Sigmoid colon (tissue), 4 donors: ENCODE measurements around the gene ATF7.

ENCODE experiments used
- CTCF ChIP-seq, 4 experiments: fragments of 450-650 bp in 3 of 4; fragments of 200-600 bp in 1 of 4; IDR thresholded peaks; one replicate each; pipeline ENCODE4 v1.5.1; 2016 to 2019; ENCODE audit warnings: antibody characterized with exemption in 4 of 4, mild to moderate bottlenecking in 3 of 4, moderate library complexity in 2 of 4
- EP300 ChIP-seq, 4 donors: sonication (generic); formaldehyde crosslinking; IDR thresholded peaks; one replicate each; pipeline ENCODE4 v1.6.1; 2017; ENCODE audit warnings: antibody characterized with exemption in 4 of 4
- POLR2A ChIP-seq, 2 donors: fragments of 450-650 bp; IDR thresholded peaks; one replicate each; pipeline ENCODE4 v1.6.1; 2016; ENCODE audit warnings: antibody characterized with exemption in 2 of 2, mild to moderate bottlenecking in 2 of 2, moderate library complexity in 2 of 2

- TF ChIP-seq POLR2A (IDR thresholded peaks at IDR 0.05) = no peak
- no peak for TF ChIP-seq CTCF (IDR thresholded peaks at IDR 0.05)
- no peak for TF ChIP-seq EP300 (IDR thresholded peaks at IDR 0.05)
Observed at GRCh38 chr12:53514628-53515290, 111.4 kb downstream of the ATF7 start.
